COLO829 (cell line): Measurements from ENCODE around the gene GDPD5.

Experiments
- DNase-seq: peaks from one replicate; pipeline ENCODE4 v3.0.0; 2012; ENCODE audit warnings: low spot score

Gene GDPD5

DNA sequence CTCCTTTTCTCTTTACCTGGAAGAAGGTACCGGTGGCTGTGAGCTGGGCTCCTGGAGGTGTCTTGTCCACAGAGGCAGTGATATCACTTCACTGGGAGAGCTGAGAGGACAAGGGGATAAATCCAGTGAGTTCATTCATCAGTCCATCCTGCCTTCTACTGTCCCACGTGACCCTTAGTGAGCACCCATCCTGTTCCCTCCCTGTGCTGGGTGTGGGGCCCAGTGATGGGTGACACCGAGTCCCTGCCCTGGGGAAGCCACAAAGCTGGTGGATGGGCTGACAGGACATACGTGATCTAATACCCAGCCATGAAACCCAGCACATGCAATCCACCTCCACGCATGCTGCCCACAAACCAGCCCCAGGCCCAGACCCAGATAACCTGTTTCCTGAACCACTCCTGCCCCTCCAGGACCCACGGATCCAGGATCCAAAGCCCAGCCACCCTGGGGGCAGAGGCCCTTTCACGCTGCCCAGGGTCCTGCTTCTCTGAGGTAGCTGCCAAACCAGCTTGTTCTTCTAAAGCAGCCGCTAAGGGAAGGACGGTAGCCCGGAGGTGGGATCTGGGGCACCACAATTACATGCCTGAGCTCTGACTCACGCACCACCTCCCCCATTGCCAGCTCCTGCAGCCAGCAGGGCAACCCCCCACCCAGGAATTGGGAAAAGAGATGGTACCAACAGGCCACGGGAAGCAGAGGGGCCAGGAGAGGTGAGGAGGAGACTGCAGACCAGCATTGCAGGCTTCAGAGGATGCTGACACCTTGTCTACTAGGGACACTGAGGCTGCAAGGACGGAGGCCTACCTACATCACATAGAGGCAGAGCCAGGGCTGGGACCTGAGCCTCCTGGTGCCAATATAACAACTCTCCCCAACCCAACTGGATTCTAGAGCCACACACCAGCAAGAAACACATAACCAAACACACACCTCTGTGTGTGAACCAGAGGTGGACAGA is 35.2 kb downstream of the GDPD5 start:
- no peak for DNase-seq

DNA sequence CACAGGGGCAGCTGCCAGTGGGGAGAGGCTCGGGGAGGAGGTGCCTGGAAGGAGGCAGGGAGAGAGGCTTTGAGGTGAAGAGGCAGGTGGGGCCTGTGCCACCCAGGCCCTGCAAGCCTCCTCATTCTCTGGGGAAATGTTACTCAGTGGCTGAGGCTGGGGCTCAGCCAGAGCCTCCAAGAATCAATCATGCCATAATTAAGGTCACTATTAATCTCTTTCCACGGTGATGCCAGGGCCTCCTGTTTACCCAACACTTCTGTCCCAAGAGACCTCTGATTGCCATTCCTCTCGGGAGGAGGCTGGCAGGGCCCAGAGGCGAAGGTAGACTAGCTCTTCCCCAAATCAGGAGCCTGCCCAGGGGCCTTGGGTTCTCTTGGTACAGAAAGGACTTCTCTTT is 38.4 kb downstream of the GDPD5 start:
- DNase-seq: no peak

DNA sequence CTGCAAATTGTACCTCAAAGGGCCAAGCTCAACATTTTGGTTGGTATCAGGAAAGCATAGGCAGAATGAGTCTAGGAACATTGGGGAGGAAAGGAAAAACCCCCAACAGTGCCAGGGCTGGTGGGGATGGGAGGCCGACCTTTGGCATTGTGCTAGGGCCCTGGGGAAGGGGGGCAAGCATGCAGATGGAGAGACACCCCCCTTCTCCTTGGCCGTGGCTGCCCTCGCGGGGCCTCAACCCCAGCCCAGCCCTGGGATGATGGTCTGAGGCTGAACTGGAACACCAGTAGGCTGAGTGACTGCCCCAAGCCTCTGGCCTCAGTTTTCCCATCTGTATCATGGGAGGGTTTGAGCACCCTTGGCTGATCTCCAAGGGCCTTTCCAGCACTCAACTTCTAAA is 40.0 kb downstream of the GDPD5 start:
- DNase-seq: no peak

DNA sequence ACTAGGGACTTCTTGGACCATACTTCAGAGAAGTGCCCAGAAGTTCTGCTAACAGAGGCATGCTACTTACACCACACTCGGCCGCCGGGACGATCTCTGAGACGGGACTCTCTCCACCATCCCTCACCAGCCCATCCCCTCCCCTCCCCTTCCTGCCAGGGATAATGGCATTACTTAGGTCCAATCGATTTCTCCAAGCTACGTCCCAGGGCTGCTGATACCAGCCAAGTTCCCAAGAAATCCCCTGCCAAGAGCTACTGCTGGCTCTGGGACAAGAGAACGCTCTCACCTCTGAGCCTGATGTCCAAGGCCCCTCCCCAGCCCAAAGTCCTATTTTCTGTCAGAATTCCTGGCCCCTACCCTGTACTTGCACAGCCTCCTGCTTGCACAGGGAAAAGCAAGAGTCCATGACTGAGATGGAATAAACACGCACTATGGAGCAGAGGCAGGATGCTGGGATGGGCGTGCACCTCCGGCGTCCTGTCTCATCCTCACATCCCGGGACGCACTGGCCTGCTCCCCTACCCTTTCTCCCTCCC is 42.7 kb downstream of the GDPD5 start:
- no peak for DNase-seq

DNA sequence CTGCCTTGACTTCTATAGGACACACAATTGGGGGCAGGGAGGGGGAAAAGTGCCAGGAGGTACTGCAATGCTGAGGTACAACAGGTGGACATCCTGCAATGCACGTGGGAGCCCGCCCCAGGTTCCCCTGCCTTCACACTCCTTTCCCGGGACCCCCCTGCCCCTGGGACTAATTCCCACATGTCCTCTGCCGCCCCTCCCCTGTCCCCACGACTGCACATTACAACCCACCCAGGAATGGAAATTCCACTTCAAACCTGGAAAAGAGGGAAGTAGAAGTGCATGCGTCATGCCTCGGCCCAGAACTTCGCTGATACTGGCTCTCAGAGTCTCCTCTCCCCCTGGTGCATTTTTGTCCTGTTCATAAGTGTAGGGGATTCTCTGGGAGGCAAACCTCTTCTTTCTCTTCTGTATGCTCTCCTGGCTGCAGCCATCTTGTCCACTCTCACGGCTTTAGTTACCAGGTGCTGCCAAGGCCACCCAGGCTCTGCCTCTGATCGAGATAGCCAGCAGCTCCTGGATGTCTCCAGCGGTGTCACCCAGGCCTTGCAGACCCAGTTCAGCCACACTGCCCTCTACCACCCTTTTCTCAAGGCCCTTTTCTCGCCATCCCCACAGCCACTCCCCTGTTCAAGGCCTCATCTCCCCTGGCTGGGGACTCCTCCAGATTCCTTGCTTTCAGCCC is 43.7 kb downstream of the GDPD5 start:
- DNase-seq: no peak

DNA sequence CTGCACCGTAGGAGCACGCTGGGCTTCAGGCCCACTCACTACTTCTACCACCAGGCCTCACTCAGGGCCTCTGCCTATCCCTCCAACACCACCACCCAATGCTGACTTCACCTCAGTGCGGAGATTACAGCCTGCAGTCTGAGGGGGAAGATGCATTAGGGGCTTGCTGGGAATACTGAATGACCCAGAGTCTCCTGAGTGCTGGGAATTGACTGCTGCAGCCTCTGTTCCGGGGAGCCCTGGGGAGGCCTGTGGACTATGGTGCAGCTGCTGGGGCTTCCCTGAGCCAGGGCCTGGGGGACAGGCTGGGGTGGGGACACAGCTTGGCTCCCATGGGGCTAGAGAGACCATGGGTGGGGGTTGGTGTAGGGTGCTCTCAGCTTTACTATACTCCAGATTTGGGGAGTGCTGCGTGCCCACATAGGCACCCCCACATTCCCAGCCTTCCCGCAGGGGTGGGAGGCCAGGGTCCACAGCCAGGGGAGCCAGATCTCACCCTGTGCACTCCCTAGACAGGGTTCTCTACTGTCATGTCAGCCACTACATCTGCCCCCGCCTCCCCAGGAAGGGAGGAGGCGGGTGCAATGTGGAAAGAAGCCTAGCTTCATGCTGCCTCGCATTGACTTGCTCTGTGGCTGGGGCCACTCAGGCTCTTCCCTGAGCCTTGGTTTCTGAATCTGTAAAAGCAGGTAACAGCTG is 44.4 kb downstream of the GDPD5 start:
- DNase-seq: no peak

DNA sequence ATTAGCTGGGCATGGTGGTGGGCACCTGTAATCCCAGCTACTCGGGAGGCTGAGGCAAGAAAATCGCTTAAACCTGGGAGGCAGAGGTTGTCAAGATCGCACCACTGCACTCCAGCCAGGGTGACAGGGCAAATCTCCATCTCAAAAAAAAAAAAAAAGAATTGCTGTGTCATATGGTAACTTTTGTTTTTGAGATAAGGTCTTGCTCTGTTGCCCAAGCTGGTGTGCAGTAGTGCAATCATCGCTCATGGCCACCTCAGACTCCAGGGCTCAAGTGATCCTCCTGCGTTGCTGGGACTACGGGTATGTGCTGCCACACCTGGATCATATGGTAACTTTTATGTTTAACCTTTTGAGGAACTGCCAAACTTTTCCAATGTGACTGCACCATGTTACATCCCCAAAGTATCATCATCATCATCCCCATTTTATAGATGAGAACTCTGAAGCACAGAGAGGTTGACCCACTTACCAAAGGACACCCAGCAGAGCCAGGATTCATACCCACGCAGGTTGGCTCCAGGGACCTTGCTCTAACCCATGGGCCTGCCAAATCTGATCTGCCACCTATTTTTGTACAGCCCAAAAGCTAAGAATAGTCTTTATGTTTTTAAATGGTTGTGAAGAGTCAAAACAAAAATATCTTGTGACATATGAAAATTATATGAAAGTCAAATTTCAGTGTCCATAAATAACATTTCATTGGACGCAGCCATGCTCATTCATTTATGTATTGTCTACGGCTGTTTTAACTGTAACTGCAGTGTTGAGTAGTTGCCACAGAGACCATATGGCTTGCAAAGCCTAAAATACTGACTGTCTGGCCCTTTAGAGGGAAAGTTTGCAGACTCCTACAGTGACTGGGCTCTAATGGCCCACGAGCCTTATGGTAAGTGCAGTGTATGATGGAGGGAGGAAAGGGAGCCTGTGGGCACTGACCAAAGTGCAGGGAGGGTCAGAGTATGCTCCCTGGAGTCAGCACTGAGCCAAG is 45.3 kb downstream of the GDPD5 start:
- DNase-seq: no peak

DNA sequence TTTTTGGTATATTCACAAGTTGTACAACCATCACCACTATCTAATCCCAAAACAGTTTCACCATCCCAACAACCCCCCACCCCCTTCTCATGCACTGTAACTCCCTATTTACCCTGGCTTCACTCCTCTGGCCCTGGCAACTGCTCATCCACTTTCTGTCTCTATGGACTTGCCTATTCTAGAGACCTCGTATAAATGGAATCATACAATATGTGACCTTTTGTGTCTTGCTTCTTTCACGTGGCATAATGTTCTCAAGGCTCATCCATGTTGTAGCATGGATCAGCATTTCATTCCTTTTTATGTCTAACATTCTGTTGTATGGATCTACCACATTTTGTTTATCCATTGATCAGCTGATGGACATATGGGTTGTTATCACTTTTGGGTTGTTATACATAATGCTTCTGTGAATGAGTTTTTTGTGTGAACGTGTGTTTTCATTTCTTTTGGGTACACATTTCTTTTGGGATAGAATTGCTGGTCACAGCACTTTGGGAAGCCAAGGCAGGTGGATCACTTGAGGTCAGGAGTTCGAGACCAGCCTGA is 46.1 kb downstream of the GDPD5 start:
- no peak for DNase-seq

DNA sequence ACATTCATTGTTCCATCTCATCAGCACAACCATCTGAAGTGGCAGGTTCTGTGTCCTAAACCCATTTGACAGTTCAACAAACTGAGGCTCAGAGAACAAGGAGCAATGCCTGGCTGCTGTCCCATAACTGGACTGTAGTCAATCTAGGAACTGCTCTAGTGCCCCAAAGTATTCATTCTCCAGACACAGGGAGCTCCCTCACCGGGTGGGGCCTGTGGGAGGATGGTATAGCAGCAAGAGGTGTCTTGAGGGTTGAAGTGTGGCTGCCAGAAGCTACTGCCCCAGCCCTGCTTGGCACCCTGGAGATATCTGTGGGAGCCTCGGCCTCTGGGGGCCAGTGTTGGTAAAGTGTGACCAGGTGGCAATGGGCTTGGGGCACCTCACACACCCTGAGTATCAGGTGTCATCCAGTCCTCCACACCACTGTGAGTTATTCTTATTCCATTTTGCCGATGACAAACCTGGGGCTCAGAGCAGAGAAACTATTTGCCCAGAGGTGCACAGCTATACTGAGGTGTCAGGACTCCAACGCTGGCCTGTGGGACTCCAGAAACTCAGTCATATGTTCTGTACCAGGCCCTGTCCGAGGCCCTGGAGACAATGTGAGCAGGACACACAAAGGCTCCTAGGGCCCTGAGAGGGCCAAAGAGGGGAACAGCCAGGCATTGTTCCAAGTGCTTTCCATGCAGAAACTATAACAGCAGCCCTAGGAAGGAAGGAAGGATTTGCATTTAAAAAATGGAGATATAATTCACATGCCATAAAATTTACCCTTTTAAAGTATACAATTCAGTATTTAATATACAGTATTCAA is 46.8 kb downstream of the GDPD5 start:
- DNase-seq: no peak

DNA sequence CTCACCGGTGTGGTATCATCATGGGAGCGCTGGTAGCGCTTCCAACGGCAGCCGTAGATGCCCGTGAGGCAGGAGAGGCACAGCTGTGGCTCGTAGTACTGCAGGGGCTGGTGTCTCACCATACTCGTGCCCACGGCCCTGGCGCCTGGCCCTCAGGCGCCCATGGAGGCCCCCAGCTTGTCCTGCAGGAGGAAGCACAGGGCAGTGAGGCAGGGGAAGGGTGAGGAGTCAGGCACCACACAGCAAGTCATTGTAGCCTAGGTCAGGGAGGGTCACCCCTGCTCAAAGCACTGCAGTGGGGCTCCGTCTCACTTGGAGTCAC is 48.2 kb downstream of the GDPD5 start:
- no peak for DNase-seq

DNA sequence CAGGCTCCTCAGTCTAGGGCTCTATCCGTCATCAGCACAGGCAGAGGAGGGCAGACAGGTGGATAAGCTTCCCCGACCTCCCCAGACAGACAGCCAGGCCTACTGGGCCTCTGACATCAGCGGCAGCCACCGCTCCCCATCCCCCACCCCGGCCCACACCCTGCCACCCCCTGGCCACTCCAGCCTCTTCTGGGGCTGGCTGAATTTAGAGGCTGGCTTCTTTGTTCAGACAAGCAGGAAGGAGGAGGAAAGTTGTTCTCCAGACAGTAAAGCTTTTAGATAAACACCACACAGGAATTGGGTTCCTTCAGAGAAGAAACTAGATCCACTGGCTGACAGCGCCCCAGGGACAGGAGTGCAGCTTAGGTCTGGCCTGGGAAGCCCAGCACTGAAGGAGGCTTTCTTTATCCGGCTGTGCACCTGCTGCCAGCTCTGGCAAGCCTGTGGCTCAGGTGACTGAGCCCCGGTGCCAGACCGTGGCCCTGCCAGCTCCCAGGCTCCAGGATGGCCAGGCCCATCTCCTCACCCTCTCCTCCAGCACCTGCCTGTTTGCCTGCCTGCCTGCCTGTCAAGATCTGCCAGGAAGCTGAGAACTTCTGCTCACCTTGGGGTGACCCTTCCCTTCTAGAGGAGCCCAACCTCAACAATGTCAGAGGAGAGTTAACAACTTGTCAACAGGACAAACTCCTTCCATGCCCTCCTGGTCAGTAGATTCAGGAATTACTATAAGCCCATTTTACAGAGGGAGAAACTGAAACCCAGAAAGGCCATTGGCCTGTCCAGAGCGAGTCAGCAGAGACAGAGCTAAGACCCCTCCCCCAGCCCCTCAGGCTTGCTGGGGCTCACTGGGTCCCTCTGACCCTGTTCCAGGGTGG is 48.8 kb downstream of the GDPD5 start:
- no peak for DNase-seq

DNA sequence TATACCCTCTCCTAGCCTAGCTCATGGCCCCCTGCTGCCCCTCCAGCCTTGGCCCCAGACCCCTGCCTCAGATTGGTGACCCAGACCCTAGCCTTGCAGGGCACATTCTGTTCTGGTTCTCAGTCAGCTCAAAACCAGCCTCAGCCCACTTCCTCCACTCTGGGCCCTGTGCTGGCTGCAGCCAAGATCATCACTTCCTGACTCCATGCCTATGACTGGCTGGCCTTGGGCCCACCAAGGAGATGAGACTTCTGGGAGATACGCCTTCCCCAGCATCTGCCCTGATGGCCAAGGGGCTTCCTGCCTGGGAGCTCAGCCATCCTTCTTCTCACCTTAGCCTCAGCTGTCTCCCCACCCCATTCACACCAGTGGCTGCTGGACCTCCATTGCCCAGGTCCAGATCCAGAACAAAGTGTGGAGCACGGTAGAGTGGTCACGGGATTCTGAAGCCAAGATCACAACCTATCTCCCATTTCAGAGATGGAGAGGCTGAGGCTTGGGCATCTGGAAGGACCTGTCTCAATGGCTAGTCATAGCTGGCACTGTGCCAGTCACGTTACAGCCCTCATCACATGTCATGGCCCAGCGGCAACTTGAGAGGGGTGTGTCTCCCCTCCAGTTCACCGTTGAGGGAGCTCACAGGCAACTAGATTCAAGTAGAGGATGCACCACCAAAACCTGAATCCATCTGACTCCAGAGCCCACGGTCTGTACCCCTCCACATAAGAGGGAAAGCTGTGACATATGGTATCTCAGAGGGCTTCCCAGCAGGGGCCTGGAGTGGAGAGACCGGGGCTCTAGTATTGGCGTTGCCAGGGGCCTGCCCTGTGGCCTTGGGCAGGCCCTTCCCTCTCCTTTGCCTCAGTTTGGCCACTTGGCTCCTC is 49.7 kb downstream of the GDPD5 start:
- DNase-seq: no peak

DNA sequence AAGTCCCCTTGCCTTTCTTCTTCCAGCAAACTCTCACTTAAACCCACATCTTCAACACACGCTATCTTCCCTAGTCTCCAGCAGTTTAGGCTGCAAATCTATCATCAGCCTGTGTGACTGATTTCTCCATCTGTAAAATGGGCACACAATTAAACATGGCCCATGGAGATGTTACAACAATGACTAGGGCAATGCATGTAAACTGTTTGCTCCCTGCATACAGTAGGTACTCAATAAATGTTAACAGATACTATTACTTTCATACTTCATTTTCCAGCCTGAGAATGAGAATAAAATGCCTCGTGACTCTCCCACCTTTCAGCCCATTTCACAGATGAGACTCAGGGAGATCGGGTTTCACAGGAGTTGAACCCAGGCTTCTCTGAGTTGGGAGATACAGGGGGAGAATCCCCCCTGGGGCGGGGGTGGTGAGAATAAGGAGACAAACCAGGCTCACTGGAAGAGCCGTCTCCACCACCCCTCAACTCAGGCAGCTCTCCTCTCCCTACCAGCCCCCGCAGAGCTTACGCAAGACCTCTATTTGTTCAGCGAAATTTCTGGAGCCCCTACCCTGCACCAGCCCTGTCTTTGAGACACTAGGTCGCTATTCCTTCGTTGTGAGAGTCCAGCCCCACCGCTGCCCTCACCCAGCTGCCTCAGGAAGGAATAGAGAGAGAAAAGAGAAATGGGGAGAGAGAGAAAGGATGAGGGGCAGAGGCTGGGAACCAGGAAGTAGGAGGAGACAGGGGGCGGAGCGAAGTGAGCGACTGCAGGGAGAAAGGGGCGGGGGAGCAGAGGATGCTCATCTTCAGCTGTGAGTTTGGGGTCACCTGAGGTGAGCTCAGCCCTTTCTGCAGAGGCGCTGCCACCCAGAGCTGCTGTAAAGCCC is 50.6 kb downstream of the GDPD5 start:
- no peak for DNase-seq

DNA sequence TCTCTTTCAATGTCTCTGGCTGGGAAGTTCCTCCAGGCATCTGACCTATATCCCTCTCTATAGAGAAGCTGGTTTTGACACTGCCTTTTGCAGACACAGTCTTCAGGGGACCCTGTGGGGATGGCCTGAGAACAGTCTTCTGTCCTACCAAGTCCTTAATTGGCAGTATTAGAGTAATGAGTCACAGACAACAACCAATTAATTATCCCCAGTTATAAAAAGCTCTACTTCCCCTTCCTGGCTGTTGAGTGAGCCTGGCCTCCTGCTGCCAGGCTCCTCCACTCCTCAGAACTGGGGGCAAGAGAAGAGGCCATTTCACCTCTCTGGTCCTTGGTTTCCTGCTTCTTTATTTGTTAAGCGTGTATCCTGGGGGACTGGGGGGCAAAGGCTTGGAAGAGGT is 51.5 kb downstream of the GDPD5 start:
- DNase-seq: peak; percentile 29

DNA sequence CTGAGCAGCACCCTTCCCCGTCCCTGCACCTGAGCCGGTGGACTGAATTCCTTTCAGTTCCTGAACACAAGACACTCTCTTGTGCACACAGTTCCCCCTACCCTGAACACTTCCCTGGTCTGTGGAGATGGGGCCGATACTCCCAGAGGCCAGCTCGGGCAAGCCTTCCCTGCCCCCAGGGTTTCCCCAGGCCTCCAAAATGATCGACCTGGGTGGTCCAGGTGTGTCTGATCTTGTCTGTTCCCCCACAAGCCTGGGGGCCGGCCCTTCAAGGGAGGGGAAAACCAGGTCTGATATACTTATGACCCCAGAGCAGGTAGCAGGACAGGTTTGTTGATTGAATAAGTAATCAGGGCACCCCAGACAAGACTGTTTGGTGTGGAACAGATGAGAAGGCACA is 52.1 kb downstream of the GDPD5 start:
- DNase-seq: no peak

DNA sequence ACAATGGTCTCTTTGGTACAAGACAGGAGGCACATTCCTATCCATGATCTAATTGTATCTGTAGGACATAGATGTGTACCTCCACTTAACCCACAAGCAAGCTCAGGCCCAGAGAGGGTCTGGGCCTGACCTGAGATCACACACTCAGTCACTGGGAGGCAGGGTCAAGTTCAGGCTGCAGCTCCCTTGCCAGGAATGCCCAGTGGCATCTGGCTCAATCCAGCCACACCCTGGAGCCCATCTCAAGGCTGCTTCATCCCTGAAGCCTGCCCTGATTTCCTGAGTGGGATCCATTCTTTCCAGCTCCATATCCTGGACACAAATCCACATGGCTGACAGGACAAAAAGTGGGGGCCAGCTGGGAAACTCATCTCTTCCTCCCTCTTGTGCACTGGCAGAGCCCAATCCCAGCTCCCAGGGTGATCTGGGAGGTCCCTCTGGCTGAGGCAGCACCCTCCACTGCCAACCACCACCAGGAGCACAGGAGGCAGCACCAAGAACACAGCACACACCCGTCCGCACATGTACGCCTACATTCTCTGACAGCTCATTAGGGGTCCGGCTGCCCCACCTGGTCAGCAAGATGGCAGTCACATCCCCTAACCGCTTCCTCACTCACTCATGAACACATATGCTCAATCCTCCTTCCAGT is 53.5 kb downstream of the GDPD5 start:
- DNase-seq: no peak
